ENCODE measurements around the gene KNG1.
"Not testable (repeated sequence)": the region's sequence is repeated elsewhere in the genome, so short reads cannot be mapped to it uniquely, and the experiment has no call there.

The KNG1 gene

DNA sequence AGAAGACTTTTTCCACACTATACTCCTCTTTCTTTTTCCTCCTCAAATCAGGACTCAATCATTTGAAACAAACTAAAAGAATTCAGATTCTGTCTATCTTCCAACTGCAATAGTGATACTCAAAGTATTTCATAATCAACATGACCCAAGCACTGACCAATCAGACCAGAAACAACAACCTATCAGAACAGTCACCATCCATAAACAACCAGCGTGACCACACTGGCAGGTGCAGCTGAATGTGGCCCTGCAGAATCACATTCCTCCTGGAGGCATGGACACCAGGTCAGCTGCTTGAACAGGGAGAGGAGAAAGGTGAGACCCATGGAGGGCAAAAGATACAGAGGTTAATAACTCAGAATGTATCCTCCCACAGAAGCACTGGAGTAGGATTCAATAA lies 38.0 kb upstream of the KNG1 start:
- in situ Hi-C loops (cut with HindIII; ENCODE audit: low sequenced_read_pairs), result no loop called here

DNA sequence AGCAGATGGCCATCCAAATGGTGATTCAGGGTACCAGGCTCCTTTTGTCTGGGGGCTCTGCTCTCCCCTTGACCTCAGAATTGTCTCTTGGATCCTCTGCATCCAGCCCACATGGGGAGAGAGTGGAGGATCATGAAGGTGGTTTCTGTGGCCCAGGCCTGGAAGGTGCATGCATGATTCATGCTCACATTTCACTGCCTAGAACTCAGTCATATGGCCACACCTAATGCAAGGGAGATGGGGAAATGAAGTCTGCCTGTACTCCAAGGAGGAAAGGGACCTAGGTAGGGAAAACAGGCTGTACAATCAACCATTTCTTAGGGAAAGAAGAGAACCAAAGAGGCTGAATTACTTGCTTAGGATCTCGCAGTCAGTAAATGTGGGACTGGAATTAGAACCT lies 36.3 kb upstream of the KNG1 start:
- in situ Hi-C loops (cut with HindIII; ENCODE audit: low sequenced_read_pairs), result no loop called here
- DNase-seq (ENCODE audit: low read depth), result no peak
- H3K4me3 ChIP-seq (ENCODE audit: low read depth, low read length), result no peak overlapping the region
- TF ChIP-seq, protein P1, sequence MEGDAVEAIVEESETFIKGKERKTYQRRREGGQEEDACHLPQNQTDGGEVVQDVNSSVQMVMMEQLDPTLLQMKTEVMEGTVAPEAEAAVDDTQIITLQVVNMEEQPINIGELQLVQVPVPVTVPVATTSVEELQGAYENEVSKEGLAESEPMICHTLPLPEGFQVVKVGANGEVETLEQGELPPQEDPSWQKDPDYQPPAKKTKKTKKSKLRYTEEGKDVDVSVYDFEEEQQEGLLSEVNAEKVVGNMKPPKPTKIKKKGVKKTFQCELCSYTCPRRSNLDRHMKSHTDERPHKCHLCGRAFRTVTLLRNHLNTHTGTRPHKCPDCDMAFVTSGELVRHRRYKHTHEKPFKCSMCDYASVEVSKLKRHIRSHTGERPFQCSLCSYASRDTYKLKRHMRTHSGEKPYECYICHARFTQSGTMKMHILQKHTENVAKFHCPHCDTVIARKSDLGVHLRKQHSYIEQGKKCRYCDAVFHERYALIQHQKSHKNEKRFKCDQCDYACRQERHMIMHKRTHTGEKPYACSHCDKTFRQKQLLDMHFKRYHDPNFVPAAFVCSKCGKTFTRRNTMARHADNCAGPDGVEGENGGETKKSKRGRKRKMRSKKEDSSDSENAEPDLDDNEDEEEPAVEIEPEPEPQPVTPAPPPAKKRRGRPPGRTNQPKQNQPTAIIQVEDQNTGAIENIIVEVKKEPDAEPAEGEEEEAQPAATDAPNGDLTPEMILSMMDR (IDR thresholded peaks at IDR 0.05; ENCODE audit: low read depth, low read length, missing control alignments), result no peak

More for the DNA sequence above, 38.0 kb upstream of the KNG1 start:
- TF ChIP-seq, protein P1 (IDR thresholded peaks at IDR 0.05; ENCODE audit: low read depth, low read length, missing control alignments), result no peak
- no peak overlapping the region for H3K4me3 ChIP-seq (ENCODE audit: low read depth, low read length)
- no peak for DNase-seq (ENCODE audit: low read depth)

DNA sequence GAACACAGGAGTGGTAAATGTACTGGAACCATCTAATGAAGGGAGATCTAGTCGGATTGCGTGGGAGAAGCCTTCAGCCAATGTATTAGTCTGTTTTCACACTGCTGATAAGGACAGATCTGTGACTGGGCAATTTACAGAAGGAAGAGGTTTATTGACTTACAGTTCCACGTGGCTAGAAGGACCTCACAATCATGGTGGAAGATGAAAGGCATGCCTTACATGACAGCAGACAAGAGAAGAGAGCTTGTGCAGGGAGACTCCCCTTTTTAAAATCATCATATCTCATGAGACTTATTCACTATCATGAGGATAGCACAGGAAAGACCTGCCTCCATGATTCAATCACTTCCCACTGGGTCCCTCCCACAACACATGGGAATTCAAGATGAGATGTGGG lies 34.3 kb upstream of the KNG1 start:
- H3K4me3 ChIP-seq (ENCODE audit: low read depth, low read length), result no peak overlapping the region
- no peak for DNase-seq (ENCODE audit: low read depth)
- in situ Hi-C loops (cut with HindIII; ENCODE audit: low sequenced_read_pairs), result no loop called here
- TF ChIP-seq, protein P1 (IDR thresholded peaks at IDR 0.05; ENCODE audit: low read depth, low read length, missing control alignments), result no peak

DNA sequence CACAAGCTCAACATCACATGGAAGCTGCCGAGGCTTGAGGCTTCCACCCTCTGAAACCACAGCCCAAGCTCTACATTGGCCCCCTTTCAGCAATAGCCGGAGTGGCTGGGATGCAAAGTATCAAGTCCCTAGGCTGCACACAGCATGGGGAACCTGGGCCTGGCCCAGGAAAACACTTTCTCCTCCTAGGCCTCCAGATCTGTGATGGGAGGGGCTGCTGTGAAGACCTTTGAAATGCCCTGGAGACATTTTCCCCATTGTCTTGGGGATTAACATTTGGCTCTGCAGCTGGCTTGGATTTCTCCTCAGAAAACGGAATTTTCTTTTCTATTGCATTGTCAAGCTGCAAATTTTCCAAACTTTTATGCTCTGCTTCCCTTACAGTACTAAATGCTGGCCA lies 33.2 kb upstream of the KNG1 start:
- TF ChIP-seq, protein P1 (IDR thresholded peaks at IDR 0.05; ENCODE audit: low read depth, low read length, missing control alignments), result no peak
- in situ Hi-C loops (cut with HindIII; ENCODE audit: low sequenced_read_pairs), result no loop called here
- DNase-seq (ENCODE audit: low read depth), result no peak
- H3K4me3 ChIP-seq (ENCODE audit: low read depth, low read length), result no peak overlapping the region

DNA sequence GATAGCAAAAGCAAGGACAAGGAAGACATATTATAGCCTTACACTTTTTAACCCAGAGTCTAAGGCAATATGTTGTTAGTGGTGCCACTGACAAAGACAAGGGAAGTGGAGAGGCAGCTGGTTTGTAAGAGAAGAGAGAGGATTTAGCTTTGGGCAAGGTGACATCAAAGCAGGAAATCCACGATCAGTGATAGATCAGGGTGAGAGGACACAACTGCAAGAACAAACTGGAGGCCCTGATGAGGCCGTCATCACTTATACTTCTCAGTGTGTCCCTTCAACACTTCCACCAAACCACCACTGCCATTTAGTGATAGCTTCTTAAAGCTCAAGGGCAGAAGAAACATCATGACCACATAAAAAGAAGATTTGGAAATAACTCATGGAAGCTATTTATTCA lies 30.7 kb upstream of the KNG1 start:
- in situ Hi-C loops (cut with HindIII; ENCODE audit: low sequenced_read_pairs), result not testable (repeated sequence)

DNA sequence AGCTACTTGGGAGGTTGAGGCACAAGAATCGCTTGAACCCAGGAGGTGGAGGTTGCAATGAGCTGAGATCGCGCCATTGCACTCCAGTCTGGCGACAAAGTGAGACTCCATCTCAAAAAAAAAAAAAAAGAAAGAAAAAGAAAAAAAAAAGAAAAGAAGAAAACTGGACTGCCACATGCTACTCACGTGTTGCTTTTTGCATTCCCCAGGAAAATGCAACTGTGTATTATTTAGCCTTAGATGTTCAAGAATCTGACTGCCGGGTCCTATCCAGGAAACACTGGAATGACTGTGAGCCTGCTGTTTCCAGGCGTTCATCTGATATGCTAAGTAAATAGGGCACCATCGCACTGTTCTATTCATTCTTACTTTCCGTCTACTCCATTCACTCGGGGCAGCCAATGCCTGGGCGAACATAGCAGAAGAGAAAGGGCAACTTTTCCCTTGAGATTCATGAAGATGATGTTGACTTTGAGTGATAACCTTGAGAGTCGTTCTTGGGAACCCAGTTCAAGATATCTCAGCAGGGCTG lies 30.0 kb upstream of the KNG1 start:
- H3K4me3 ChIP-seq (ENCODE audit: low read depth, low read length), result no peak overlapping the region
- in situ Hi-C loops (cut with HindIII; ENCODE audit: low sequenced_read_pairs), result no loop called here
- TF ChIP-seq, protein P1 (IDR thresholded peaks at IDR 0.05; ENCODE audit: low read depth, low read length, missing control alignments), result no peak
- DNase-seq (ENCODE audit: low read depth), result no peak

More for the DNA sequence above, 30.7 kb upstream of the KNG1 start:
- not testable (repeated sequence) for DNase-seq (ENCODE audit: low read depth); H3K4me3 ChIP-seq (ENCODE audit: low read depth, low read length)

DNA sequence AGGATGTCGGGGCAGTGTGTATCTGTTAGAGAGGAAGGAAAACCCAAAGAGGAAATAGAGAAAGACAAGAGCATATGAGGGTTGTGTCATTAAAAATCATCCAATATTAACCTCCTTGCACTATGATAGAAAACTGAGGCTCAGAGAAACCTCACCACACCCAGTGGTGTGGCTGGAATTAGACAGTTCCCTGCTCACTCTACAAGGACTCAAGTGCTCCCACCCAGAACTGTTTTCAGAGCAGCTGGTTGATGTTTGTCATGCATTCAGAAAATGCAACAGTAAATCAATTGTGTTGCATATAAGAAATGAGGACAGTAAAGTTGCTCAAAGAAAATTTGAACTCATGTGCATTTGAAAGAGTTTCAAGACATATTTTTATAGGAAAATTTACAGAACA lies 26.9 kb upstream of the KNG1 start:
- DNase-seq (ENCODE audit: low read depth); H3K4me3 ChIP-seq (ENCODE audit: low read depth, low read length); in situ Hi-C loops (cut with HindIII; ENCODE audit: low sequenced_read_pairs): not testable (repeated sequence)

DNA sequence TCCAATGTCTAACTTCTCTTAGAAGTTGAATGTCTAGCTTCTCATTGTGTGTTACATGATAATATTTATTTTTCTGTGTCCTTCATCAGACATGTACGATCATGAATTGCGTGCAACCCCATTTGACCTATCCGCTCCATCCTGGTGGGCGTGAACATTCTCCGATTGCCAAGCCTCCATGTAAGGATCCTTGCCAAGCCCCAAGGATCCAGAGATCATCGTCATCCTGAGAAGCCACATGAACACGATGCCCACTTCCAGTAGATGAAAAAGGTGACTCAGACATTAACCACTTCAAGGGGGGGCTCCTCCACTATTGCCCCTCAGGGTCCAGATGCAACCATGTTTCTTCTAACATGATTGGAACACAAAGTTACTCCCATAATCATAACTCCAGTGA lies 25.5 kb upstream of the KNG1 start:
- TF ChIP-seq, protein P1 (IDR thresholded peaks at IDR 0.05; ENCODE audit: low read depth, low read length, missing control alignments), result no peak
- DNase-seq (ENCODE audit: low read depth), result no peak
- in situ Hi-C loops (cut with HindIII; ENCODE audit: low sequenced_read_pairs), result no loop called here
- no peak overlapping the region for H3K4me3 ChIP-seq (ENCODE audit: low read depth, low read length)
